HEK293T (cell line): ENCODE data around the gene SBK3.

Experiments used
- ARNT ChIP-seq: fragments of 450-650 bp; IDR thresholded peaks from 2 replicates; pipeline ENCODE4 v1.6.1; 2017; ENCODE audit warnings: mild to moderate bottlenecking
- BHLHE40 ChIP-seq: fragments of 450-650 bp; IDR thresholded peaks from 2 replicates; pipeline ENCODE4 v1.6.1; 2016; ENCODE audit warnings: mild to moderate bottlenecking, moderate library complexity, borderline replicate concordance
- CTBP1 ChIP-seq: fragments of 450-650 bp; IDR thresholded peaks from 2 replicates; pipeline ENCODE4 v1.6.1; 2016; ENCODE audit warnings: borderline replicate concordance
- ELF4 ChIP-seq: fragments of 450-650 bp; IDR thresholded peaks from 2 replicates; pipeline ENCODE4 v1.6.1; 2017; ENCODE audit warnings: antibody characterized with exemption
- FOXA1 ChIP-seq: fragments of 450-650 bp; IDR thresholded peaks from 2 replicates; pipeline ENCODE4 v1.6.1; 2016; ENCODE audit warnings: mild to moderate bottlenecking
- FOXK2 ChIP-seq: fragments of 450-650 bp; IDR thresholded peaks from 2 replicates; pipeline ENCODE4 v1.6.1; 2016; ENCODE audit warnings: mild to moderate bottlenecking
- FOXM1 ChIP-seq: fragments of 450-650 bp; IDR thresholded peaks from 2 replicates; pipeline ENCODE4 v1.6.1; 2017; ENCODE audit warnings: mild to moderate bottlenecking, borderline replicate concordance
- L3MBTL2 ChIP-seq: fragments of 450-650 bp; conservative IDR thresholded peaks from 2 replicates; pipeline ENCODE4 v1.6.1; 2016; ENCODE audit warnings: mild to moderate bottlenecking
- NFRKB ChIP-seq: fragments of 450-650 bp; IDR thresholded peaks from 2 replicates; pipeline ENCODE4 v1.6.1; 2016; ENCODE audit warnings: mild to moderate bottlenecking, moderate library complexity
- SP1 ChIP-seq: fragments of 450-650 bp; IDR thresholded peaks from 2 replicates; pipeline ENCODE4 v1.6.1; 2017
- SUZ12 ChIP-seq: fragments of 450-650 bp; IDR thresholded peaks from 2 replicates; pipeline ENCODE4 v1.6.1; 2016; ENCODE audit warnings: mild to moderate bottlenecking
- TARDBP ChIP-seq: fragments of 450-650 bp; IDR thresholded peaks from 2 replicates; pipeline ENCODE4 v1.6.1; 2016
- ZNF384 ChIP-seq: fragments of 450-650 bp; IDR thresholded peaks from 2 replicates; pipeline ENCODE4 v1.6.1; 2016

- no peak for TF ChIP-seq CTBP1
- no peak for TF ChIP-seq NFRKB
- TF ChIP-seq ELF4: no peak
- no peak for TF ChIP-seq FOXA1
- TF ChIP-seq SUZ12: no peak
- TF ChIP-seq TARDBP: no peak
- no peak for TF ChIP-seq FOXM1
- no peak for TF ChIP-seq L3MBTL2
- TF ChIP-seq SP1: no peak
- no peak for TF ChIP-seq FOXK2
- TF ChIP-seq ZNF384: no peak
- no peak for TF ChIP-seq ARNT
- TF ChIP-seq BHLHE40: no peak
Measured at GRCh38 chr19:55527197-55528029, 17.9 kb downstream of the SBK3 start.
